Eye (tissue), 1 donor: ENCODE results near the gene TBC1D14.
"Not testable (repeated sequence)": the region's sequence is repeated elsewhere in the genome, so short reads cannot be mapped to it uniquely, and the experiment has no call there.

Experiments used
- DNase-seq: peaks from one replicate; pipeline ENCODE4 v3.0.0-alpha.2; 2015

Gene TBC1D14

GRCh38 chr4:6890971-6891370, 18.7 kb upstream of the TBC1D14 start:
- DNase-seq = not testable (repeated sequence)

DNA sequence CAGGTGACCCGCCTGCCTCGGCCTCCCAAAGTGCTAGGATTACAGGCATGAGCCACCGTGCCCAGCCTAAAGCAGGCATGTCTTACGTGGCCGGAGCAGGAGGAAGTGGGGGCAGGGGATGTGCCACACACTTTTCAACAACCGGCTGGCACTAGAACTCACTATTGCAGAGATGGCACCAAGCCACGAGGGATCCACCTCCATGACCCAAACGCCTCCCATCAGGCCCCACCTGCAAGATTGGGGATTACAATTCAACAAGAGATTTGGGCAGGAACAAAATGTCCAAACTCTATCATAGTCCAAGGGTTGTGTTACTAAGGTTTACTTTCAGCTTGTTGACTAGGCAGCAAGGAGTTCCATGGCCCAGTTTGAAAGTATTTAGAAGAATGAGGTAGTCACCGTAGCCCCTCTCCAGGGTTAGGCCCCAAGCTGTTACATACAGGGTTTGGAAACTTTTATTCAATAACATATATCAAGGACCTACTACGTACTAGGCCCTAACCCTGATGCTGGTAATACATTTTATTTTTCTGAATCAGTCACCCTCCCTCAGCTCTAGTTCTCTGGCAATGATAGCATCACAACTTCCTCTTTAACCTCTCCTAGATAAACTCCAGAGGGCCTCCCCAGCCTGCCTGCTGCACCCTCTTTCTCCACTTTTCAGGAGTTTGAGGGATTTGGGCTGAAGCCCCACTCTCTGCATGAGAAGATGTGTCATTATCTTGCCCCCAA, 18.0 kb upstream of the TBC1D14 start:
- peak; percentile 13 for DNase-seq

DNA sequence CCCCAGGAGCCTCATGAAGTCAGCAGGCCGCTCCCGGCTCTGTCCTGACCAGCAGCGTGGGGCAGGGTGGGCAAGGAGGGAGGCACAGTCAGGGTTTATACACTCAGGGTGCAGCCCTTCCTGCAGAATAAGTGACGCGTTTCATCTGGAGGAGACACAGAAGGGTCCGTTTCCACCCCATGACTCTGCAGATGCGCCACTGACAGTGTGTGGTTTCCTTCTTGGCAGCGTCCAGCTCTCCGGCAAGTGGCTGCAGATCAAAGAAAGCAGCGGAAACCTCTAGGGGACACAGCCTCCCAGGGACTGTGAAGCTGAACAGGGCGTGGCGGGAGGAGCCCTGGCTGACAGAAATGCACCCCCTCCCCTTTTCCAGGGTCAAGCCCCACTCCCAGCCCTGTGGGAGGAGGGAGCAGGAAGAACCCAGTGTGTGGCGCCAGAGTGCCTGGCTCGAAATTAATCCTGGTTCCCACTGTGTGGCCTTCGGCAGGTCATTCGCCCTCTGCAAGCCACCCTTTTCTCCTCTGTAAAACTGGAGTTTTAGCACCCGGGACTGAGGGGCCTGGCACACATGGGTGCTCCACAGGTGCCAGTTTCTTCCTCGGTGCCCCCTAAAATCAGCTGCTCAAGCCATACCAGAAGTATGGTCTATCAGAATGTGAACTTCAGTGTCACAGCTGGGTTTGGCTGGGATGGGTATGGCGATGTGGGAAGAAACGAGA, 17.3 kb upstream of the TBC1D14 start:
- DNase-seq = peak; percentile 66

- no peak for DNase-seq
Observed at GRCh38 chr4:6892909-6893202, 16.8 kb upstream of the TBC1D14 start.

DNA sequence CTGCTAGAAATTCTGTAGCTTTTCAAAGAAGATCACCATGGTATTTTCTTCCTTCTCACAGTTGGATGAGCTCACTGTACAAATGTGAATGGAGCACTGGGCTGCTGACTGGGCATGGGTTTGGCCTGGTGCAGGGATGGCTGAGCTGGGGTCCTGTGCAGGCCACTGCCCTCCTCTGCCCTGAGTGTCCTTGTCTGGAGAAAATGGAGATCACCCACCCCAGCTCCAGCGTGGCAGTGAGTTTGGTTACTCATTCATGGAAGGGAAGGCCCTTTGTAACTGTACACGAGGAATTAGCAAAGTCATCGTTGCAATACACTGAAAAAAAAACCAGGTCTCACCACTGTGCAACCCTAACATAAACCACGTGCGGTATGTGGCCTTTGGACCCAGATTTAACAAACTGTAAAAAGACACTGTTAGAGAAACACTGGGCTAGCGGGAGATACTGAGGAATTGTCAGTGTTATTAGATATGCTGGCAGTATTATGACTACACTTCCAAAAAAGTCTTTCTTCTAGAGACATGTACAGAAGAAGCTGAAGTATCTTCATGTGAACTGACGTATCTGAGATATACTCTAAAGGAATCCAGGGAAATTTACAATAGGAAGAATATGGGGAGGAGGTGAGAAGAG, 16.1 kb upstream of the TBC1D14 start:
- DNase-seq = no peak

DNA sequence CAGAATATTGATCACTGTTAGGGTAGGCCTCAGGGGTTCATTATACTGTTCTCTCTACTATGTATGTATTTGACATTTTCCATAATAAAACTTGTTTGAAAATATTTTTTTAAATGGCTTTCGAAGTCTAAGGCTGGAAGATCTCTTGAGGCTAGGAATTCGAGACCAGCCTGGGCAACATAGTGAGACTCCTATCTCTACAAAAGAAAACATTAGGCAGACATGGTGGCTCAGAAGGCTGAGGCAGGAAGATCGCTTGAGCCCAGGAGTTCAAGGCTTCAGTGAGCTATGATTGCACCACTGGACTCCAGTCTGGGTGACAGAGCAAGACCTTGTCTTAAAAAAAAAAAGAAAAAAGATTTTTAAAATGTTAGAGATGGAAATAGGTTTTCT, 15.5 kb upstream of the TBC1D14 start:
- DNase-seq = no peak

DNA sequence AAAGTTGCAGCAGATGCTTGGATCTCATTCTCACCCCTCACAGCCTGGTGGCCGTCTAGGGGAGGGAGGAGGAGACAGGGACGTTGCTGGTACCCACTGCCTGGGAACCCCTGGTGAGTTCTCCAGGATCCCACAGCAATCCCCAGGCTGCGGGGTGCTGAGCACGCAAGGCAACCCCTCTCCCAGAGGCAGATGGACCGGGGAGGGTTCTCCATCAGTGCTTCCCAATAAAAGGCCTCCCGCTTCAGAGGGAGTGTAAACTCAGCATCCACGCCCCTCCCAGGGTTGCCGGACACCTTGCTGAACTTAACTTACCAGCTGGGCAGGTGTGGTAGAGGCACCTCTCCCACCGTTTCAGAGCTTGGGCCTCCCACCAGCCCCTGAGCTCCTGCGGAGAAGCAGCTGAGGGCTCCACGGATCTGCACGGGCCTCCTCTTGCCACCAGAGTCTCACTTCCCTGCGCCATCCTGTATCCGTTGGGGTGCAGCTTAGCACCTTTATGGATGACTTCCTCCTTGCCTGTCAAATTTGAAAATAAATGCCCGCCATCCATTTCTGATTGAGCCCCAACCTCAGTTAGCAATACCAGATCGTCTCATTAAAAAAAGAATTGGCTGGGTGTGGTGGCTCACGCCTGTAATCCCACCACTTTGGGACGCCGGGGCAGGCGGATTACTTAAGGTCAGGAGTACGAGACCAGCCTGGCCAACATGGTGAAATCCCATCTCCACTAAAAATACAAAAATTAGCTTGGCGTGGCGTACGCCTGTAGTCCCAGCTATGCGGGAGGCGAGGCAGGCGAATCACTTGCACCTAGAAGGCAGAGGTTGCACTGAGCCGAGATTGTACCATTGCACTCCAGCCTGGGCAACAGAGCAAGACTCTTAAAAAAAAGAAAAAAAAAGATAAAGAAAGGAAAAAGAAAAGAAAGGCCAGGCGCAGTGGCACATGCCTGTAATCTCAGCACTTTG, 14.8 kb upstream of the TBC1D14 start:
- no peak for DNase-seq

DNA sequence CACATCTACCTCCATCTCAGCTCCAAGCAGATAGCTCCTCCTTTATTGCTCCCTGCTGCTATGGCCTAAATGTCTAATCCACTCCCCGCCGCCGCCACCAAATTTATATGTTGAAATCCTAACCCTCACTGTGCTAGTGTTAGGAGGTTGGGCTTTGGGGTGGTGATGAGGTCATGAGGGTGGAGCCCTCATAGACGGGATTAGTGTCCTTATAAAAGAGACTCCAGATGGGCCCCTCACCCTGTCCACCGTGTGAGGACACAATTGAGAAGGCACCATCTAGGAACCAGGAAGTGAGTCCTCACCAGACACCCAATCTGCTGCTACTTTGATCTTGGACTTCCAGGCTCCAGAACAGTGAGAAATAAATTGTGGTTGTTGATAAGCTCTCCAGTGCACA, 13.6 kb upstream of the TBC1D14 start:
- DNase-seq = no peak

DNA sequence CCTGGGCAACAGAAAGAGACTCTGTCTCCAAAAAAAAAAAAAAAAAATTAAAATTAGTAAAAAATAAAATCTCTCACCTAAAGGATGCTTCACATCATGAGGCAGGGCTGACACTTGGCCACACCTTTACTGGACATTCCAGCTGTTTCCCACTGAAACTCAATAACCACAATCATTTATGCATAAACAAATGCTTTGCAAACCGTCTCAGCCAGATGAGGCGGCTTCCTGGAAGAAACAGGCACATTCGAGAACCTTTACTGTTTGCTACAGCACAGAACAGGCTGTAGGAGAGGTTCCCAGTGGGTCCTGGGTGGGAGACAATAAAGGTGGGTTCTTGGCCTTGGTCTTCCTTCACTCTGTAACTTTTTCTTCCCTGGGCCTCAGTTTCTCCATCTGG, 10.9 kb upstream of the TBC1D14 start:
- no peak for DNase-seq

- DNase-seq = no peak
Observed at GRCh38 chr4:6900181-6900812, 9.3 kb upstream of the TBC1D14 start.

DNA sequence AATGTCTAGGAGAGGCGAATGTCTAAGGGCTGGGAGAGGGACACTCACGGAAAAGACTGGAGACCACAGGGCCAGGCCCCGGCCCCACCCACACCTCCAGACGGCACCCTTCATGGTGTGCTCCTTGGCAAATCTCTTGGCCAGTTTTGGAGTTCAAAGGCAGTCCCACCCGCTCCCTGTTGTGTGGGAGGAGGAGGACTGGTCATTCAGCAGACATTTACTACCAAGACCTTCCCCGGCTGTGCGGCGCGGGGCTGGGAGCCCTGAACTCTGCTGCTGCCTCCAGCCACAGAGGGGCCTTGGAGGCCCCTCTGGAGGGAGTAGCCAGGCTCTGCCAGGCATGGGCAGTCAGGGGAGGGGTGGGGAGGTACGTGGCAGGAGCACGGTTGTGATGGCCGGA, 8.7 kb upstream of the TBC1D14 start:
- no peak for DNase-seq

DNA sequence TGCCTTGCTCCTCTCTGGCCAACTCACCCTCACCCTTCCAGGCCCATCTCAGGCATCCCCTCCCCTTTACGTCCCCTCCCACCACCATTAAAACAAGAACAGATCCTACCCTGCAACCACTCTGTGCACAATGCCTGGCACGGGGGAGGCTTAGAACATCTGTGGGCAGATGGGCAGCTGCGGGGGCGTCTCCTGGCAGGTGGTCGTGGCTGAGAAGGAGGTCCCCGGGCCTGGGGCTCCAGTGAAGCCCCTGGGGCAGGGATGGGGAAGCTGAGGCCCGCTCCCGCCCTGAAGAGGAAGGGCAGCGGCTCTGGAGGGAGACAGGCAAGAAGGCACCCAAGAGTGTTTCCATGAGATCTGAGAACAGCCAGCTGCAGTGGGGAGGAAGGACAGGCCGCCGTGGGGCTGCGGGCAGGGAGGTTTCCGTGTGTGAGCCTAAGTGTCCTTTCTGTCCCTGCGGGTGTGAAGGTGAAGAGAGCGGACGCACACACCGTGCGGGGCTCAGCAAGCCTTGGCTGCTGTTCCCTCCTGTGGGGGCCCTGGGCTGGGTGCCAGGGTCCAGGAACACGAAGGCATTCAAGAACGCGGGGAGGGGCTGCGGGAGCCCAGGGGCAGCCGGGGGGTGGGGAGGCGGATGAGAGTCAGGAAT, 7.8 kb upstream of the TBC1D14 start:
- no peak for DNase-seq

GRCh38 chr4:6902318-6903042, 7.1 kb upstream of the TBC1D14 start:
- DNase-seq = no peak

DNA sequence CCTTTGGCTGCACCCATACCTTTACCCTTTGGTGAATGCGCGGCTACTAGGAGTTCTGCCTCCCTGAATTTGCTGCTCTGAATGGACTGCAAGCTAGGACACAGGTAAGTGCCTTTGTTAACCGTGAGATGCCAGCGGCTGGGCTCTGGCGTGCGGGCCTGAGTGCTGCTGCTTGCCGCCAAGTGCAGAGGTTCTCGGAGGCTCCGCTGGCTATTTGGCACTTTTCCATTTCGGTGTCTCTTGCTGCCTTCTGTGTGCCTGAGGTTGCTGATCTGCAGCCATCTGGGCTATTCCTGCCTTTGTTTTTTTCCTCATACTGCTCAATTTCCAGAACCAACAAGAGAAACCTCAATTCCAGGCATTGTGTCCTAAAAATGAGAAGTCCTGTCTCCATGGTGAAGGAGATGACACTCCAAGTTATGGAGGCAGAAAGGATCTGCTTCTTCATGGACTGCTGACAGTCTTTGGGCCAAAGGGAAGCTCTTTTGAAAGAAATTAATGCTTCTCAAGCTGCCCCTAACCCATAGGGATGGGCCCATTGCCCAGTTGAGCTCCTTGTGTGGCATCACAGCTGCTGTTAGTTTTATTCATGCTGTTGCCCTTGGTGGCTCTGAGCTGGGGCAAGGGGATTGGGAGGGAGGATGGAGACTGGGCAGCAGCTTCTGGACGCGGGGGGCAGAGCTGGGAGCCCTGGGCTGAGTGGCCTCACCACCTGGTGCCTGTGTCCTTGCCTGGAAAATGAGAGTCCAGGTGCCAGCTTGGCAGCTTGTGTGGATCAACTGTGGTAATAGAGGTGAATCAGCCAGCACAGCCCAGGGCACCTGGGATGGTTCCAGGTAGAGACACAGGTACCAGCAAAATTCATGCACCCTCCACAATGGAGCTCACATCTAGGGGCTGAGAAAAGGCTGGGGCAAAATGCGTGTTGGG, 3.8 kb upstream of the TBC1D14 start:
- no peak for DNase-seq

GRCh38 chr4:6906486-6906885, 3.1 kb upstream of the TBC1D14 start:
- not testable (repeated sequence) for DNase-seq

DNA sequence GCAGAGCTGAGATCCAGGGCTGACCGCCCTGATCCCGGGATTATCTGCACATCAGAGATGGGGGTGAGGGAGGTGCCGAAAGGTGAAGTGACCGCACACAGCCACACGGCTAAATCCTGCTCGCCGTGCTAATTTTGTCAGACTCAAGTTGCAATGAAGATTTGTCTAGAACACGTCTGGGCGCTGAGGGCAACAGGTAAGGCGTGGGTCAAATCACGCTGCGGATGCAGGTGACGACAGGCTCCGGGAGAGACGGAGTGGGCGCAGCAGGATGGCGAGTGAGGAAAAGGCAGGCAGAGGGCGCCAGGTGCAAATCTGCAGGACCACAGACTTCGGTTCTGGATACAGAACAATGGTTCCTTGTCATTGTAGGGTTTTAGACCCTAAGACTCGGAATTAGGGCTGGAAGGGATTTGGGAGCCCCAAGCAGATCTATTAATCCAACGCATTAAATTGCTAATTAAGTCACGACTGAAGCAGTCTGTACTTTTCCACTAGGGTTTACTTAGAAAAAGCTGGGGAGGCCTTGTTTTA, 1.9 kb upstream of the TBC1D14 start:
- peak; percentile 65 for DNase-seq

DNA sequence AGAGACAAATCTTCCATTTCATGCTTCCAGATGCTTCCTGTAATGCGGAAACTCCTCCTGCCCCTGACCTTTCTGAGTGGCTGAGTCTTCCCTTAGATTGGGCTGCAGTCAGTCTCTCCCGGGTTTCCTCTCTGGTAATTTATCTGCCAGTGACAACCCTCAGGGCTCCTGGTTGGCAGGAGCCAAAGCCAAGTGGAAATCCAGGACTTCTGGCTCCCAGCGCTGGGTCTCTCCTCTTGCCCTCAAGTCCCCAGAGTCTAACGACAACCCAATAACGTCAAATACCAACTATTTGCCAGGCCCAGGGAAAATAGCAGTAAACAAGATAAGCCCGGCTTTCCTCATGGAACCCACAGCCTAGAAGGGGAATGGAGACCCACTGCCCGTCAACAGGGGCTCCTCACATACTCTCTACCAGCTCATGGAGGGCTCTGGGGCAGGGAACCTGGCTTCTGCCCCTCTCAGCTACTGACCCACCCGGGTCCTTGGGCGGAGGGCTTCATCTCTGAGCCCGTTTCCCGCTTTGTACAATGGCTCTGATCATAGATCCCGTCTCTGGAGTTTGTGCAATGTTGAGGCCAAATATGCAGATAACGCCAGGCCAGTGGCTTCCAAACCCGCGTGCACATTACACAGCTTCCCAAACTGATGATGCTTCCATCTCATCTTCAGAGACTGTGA, 1.1 kb upstream of the TBC1D14 start:
- peak; percentile 28 for DNase-seq

DNA sequence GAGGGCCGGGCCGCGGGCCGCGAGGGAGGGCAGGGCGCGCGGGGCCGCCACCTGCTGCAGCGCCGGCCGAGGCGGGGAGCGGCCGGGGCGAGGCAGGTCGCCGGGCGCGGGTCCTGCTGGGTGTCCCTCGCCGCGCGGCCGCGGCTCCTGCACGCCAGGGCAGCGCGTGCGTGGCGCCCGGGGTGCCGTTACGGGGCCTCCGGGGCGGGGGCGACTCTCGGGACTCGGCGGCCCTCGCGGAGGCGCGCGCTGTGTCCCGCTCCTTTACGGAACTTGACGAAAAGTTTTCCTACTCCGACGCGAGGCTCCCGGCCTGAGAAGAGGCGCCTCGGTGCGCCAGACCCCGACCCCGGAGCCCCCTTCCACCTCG, 329 bp downstream of the TBC1D14 start:
- no peak for DNase-seq

DNA sequence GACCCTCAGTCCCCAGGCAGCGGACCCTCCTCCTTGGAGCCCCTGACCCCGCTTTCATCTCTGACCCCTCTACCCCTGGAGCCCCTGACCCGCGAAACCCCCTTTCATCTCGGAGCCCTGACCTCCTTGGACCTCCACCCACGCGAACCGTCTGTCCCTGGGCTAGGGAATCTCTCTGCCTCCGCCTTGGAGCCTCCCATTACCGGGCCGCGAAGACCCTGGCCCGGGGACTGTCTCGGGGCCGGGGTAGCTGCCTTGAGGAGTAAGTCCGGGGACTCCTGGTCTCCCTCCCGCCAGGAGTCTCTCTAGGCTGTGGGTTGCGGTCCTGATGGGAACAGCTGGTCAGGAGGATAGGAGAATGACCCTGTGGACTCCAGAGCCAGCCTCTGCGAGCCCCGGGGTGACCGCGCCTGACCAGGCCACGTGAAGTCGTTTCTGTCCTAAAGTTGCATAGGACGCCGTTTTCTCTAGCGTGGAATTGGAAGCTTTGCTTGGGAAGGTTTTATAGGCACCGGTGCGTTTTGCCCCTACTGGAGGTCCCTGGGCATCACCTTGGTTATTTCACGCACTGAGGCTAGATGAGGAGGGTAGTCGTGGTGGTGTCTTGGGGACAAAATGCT, 824 bp downstream of the TBC1D14 start:
- peak; percentile 56 for DNase-seq
